ENCODE measurements around the gene SLC12A5.

The SLC12A5 gene

DNA sequence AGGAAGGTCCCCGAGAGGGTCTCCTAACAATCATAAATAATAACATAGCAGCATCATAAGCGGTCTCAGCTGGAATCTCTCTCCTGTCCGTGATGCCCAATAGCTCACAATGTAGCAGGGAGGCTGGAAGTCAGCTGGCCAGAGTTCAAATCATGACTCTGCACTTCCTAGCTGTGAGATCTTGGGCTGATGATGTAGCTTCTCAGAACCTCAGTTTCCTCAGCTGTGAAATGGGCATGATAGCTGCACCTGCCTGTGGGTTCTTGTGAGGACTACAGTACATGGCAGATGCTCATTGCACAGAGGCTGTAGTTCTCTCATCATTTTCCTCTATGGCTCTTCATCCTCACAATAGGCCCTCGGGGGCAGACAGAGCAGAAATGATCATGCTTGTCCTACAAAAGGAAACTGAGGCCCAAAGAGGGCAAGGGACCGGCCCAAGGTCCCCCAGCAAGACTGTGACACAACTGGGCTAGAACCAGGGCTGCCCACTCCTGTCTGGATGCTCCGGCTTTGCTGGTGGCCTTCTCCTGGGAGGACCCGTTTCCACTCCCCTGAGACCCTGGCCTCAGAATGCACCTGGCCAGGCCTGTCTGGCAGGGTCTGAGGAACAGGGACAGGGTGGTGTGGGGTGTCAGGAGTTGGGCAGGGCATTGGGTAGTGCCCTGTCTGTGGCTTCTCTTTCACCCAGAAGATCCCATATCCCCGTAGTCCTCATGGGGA is 17.7 kb downstream of the SLC12A5 start:
- TF ChIP-seq, protein P1, sequence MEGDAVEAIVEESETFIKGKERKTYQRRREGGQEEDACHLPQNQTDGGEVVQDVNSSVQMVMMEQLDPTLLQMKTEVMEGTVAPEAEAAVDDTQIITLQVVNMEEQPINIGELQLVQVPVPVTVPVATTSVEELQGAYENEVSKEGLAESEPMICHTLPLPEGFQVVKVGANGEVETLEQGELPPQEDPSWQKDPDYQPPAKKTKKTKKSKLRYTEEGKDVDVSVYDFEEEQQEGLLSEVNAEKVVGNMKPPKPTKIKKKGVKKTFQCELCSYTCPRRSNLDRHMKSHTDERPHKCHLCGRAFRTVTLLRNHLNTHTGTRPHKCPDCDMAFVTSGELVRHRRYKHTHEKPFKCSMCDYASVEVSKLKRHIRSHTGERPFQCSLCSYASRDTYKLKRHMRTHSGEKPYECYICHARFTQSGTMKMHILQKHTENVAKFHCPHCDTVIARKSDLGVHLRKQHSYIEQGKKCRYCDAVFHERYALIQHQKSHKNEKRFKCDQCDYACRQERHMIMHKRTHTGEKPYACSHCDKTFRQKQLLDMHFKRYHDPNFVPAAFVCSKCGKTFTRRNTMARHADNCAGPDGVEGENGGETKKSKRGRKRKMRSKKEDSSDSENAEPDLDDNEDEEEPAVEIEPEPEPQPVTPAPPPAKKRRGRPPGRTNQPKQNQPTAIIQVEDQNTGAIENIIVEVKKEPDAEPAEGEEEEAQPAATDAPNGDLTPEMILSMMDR (IDR thresholded peaks at IDR 0.05; ENCODE audit: insufficient read depth, low read depth, low read length, missing control alignments) = no peak
- no peak for DNase-seq (ENCODE audit: low read depth)
- no peak overlapping the region for H3K4me3 ChIP-seq (ENCODE audit: low read depth, low read length)

DNA sequence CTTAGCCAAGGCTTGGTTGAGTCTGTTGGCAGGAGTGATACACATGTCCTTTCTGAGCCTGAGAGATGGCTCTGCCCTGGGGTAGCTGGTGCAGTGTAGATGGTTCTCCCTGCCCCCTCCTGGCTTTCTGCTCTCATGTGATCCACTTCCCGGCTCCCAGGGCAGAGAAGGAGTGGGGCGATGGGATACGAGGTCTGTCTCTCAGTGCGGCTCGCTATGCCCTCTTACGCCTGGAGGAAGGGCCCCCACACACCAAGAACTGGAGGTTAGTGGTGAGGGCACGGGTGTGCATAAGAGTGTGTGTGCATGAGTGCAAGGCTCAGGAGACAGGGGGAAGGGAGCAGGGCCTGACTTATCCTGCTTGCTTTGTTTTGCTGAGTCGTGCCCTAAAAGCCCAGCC is 18.8 kb downstream of the SLC12A5 start:
- H3K4me3 ChIP-seq (ENCODE audit: low read depth, low read length) = no peak overlapping the region
- no peak for DNase-seq (ENCODE audit: low read depth)
- TF ChIP-seq, protein P1 (IDR thresholded peaks at IDR 0.05; ENCODE audit: insufficient read depth, low read depth, low read length, missing control alignments) = no peak

DNA sequence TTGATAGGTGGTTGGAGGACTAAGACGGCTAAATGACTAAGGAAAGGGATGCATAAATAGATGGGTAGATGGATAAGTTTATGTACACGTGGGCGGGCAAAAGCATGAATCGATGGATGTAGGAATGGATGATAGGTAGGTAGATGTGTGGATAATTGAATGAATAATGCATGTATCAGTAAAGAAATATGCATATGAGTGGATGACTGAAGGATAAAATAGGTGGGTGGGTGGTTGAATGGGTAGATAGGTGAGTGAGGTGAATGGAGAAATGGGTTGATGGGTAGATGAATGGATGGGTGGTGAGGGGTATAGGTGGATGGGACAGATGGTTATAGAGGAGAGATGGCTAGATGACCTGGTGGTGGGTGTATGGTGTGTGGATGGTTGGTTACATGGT is 20.2 kb downstream of the SLC12A5 start:
- TF ChIP-seq, protein P1 (IDR thresholded peaks at IDR 0.05; ENCODE audit: insufficient read depth, low read depth, low read length, missing control alignments) = no peak
- DNase-seq (ENCODE audit: low read depth) = no peak

DNA sequence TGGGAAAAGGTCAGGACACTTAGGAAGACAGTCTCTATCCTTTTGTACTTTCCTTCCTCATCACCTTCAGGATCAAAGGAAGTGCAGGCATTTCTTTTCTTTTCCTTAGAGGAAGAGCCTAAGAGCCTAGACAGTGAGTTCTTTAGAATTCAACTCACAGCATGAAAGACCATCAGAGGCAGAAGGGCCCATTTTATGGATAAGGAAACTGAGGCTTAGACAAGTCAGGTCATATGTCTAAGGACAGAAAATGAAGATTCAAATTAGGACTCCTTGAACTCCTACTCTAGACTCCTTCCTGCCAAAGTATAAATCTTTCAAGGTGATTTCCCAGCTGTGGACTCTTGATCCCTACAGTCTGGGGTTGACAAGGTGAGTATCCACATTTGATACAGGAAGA is 20.8 kb downstream of the SLC12A5 start:
- no peak for DNase-seq (ENCODE audit: low read depth)
- H3K4me3 ChIP-seq (ENCODE audit: low read depth, low read length) = no peak overlapping the region
- TF ChIP-seq, protein P1 (IDR thresholded peaks at IDR 0.05; ENCODE audit: insufficient read depth, low read depth, low read length, missing control alignments) = no peak

More for the DNA sequence above, 20.2 kb downstream of the SLC12A5 start:
- H3K4me3 ChIP-seq (ENCODE audit: low read depth, low read length) = no peak overlapping the region

DNA sequence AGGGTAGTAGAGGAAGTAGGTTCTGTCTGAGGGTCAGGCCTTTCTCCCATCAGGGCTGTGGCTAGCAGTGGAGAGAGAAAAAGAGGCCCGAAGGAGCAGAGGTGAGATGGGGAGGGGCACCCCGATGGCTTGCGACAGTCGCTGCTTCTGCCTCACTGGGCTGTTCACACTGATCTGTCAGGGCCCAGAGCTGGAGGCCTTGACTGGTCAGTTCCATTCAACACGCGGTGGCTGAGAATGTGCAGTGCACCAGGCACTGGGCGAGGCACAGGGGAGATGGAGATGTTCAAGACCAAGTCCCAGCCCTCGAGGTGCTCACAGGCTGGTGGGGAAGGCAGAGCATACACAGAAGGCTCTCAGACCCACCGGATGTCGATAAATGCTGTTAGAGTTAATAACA is 21.4 kb downstream of the SLC12A5 start:
- no peak overlapping the region for H3K4me3 ChIP-seq (ENCODE audit: low read depth, low read length)
- DNase-seq (ENCODE audit: low read depth) = no peak
- TF ChIP-seq, protein P1 (IDR thresholded peaks at IDR 0.05; ENCODE audit: insufficient read depth, low read depth, low read length, missing control alignments) = no peak

DNA sequence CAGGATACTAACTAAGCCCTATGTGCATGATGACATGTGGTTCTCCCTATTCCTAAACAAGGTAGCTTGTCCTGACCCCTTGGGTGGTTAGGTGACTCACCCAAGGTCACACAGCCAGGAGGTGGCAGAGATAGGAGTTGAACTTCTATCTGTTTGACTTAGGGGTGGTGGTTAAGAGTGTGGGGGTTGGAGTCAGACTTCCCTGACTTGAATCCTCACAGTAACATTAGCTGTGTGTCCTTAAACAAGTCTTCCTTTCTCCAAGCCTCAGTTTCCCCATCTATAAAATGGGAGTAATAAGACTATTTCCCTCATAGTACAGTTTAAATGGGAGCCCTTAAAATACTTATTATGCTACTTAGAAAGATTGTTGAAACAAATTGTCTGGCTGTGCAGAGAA is 21.9 kb downstream of the SLC12A5 start:
- DNase-seq (ENCODE audit: low read depth) = no peak
- TF ChIP-seq, protein P1 (IDR thresholded peaks at IDR 0.05; ENCODE audit: insufficient read depth, low read depth, low read length, missing control alignments) = no peak
- H3K4me3 ChIP-seq (ENCODE audit: low read depth, low read length) = no peak overlapping the region
